ENCODE results near the gene ANKS4B. TPM values are rescaled to one million over a fixed set of nuclear protein-coding genes. Genes with fewer than 3 reads are reported as not detected.
"Not testable (repeated sequence)": the region's sequence is repeated elsewhere in the genome, so short reads cannot be mapped to it uniquely, and the experiment has no call there.

The ANKS4B gene
- total RNA-seq, 1 donor from 2014 or later, result not detected

DNA sequence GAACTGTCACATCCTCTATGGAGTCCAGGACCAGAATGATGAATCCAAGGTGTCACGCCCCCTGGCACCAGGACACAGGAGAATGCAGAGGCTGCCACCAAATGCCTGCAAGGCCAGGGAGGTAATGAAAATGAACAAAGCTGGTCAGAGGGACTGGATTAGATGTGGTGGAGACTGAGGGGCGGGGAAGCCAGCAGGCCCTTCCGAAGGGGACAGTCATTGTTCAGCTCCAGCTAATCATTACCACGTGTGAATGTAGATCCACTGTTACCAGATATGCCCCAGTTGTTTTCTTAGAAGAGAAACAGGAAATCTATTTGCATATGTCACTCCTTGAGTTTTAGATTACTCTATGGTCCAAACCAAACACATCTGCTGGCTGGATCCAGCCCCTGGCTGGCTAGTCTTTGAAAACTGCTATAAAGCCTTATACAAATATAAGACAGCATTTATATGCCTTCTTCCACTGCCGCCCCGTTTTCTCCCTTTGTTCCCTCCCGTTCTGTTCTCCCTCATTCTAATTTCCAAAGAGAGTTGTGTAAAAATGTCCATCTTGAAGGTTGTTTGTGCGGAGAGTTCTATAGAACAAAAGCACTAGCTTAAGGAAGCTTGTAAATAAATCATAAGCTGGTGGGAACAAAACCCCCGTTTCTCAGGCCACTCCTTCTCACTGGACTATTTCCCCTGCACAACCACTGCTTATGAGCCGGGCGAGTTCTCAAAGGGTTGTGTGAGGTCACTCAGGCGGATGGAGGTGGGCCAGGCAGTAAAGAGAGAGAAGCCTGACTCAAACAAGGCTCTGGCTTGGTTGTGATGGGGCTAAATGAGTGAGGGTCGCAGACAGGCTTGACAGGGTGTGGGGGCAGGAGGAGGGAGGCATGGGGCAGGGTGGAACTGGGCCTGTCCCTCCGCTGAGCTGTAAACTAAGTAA is 30.4 kb downstream of the ANKS4B start:
- DNase-seq, result no peak

DNA sequence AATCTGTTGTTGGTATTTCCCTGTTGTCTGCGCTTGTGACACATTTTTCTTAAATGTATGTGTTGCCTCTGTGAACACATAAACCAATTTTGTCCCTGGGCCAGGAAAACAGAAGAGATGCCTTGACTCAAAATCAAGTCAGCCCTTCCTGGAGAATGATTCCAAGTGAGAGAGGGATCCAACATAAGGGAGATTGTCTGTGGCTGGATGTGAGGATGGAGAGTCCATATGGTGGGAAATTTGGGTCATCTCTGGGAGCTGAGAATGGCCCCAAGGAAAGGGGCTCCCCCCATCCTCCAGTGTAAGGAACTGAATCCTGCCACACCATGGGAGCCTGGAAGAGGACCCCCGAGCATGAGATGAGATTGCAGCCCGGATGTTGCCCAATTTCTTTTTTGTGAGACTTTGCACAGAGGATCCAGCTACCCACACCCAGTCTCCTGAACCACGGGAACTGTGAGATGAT is 31.1 kb downstream of the ANKS4B start:
- DNase-seq, result no peak

DNA sequence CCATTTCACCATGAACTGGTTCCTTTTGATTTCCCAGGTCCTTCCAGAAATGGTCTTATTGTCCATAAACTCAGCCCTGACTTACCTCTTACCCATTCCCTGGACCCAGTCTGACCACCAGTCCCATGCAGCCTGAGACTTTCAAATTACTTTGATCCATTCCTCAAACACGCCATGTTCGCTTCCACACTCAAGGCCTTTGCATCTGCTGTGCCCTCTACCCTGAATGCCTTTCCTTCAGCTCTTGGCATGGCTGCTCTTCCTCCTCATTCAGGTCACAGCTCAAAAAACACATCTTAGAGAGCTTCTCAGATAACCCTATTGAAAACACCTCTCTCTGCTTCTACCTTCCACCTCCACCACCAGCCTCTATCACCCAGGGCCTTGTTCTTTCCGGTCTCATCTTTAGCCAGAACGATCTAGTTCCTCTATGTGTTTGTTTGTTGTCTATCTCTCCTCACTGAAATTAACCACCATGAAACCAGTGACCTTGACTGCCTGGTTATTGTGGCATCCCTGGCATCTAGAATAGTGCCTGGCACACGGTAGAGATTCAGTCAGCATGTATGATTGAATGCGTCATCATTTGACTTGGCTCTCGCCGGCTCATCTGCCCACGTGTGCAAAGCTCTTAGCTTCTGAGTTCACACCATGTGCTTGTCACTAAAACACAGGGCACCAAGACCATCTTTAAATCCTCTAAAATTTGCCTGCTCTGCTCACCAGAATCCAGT is 31.8 kb downstream of the ANKS4B start:
- DNase-seq, result peak; percentile 20

- DNase-seq, result no peak
Measured at GRCh38 chr16:21267298-21267697, 33.8 kb downstream of the ANKS4B start.

GRCh38 chr16:21268236-21268635 is 34.7 kb downstream of the ANKS4B start:
- no peak for DNase-seq

DNA sequence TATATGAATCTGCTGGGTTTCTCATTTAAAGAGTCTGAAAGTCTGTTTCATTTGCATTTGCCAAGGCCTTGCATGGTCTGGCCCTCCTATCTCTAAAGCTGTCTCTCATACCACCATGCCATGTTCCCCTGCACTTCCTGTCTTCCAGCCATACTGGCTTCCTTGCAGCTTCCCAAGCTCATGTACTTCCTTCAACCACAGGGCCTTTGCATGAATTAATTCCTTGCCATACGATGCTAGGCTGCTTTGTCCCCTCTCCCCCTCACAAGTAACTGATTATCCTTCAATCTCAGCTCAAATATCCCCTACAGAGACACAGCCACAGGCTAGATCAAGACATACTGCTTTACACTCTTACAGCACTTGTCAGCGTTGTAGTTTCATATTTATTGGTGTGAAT is 38.8 kb downstream of the ANKS4B start:
- no peak for DNase-seq

DNA sequence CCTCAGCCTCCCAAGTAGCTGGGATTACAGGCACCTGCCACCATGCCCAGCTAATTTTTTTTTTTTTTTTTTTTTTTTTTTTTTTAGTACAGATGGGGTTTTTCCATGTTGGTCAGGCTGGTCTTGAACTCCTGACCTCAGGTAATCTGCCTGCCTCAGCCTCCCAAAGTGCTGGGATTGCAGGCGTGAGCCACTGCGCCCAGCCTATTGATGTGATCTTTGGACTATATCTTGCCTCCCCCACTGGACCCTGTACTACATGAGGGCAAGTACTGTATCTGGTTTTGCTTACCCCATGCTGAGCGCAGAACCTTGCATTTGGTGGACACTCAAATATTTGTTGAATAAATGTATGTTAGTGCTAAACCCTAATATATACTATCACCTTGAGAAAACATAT is 39.3 kb downstream of the ANKS4B start:
- DNase-seq, result not testable (repeated sequence)

DNA sequence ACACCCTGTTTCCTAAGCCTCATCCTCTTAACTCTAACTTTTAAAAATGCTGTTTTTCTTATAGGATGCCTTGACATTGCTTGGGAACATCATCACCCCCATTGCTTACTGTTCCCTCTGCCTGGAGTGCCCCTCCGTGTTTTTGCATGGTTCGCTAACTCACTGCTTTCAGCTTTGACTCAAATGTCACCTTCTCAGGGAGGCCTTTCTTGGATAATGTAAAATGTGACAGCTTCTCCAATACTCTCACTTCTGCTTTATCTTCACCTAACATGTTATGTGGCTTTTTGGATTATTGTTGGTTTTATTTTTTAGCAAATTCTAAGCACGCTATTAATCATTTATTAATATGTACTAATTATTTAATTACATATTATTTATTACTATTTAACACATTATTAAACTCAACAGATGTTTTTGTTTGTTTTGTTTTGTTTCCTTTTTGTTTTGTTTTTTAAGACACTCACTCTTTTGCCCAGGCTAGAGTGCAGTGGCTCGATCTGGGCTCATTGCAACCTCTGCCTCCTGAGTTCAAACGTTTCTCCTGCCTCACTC is 40.8 kb downstream of the ANKS4B start:
- no peak for DNase-seq

DNA sequence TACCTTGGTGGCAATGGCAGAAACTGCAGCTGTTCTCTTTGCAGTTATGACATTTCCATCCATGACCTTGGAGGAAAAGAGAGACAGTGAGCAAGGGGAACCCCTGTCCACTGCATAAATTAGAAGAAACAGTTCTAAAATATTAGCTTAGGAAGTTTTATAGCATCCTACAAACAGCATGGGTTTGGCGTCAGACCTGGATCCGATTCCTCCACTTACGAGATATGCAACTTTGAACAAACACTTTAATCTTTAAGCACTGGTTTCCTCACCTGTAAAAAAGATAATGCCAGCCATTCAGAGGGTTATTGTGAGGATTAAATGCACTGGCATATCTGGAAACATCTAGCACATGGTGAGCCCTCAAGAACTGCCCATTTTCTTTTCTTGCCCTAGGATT is 42.0 kb downstream of the ANKS4B start:
- no peak for DNase-seq

DNA sequence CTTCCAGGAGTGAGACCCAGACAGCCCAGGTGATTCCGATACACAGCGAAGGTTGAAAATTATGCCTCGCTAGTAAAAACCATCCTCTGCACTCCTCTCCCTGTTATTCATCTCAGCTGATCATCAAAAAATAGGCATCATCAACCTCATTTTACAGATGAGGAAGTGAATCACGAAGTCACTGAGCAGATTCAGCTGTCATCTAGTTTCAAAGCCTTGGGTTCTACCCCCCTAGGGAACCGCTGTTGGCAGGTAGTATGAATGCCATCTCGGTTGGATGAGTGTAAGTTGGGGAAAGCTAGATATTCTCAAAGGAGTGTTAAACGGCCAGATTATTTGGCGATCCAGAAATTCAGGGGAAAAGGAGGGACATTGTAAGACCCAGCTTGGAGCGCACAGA is 42.6 kb downstream of the ANKS4B start:
- DNase-seq, result no peak

GRCh38 chr16:21277045-21277926 is 43.8 kb downstream of the ANKS4B start:
- no peak for DNase-seq

- no peak for DNase-seq
Measured at GRCh38 chr16:21277927-21278706, 44.6 kb downstream of the ANKS4B start, which contains the start of gene CRYM. TSS of gene CRYM (minus strand) at chr16:21278290. CDS start at chr16:21278251, 39 bp downstream.

- no peak for DNase-seq
Measured at GRCh38 chr16:21279501-21279900, 46.0 kb downstream of the ANKS4B start.

DNA sequence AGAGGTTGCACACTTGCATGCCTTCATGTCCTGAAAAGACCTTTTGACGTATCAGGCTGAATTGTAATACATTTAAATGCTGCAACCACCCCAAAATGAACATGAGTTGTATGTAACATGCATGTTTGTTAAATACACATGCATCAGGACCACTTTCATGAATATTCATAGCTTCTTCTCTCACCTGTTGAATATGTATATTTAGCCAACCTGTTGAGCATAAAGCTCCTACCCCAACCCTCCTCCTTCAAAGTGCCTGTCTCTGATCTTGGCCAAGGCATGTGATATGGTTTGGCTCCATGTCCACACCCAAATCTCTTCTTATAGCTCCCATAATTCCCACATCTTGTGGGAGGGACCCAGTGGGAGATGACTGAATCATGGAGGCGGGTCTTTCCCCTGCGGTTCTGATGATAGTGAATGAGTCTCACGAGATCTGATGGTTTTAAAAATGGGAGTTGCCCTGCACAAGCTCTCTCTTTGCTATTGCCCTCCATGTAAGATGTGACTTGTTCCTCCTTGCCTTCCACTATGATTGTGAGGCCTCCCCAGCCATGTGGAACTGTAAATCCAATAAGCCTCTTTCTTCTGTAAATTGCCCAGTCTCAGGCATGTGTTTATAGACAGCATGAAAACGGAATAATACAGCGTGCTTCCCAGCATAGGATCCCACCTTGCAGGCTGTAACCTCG is 48.3 kb downstream of the ANKS4B start:
- no peak for DNase-seq

DNA sequence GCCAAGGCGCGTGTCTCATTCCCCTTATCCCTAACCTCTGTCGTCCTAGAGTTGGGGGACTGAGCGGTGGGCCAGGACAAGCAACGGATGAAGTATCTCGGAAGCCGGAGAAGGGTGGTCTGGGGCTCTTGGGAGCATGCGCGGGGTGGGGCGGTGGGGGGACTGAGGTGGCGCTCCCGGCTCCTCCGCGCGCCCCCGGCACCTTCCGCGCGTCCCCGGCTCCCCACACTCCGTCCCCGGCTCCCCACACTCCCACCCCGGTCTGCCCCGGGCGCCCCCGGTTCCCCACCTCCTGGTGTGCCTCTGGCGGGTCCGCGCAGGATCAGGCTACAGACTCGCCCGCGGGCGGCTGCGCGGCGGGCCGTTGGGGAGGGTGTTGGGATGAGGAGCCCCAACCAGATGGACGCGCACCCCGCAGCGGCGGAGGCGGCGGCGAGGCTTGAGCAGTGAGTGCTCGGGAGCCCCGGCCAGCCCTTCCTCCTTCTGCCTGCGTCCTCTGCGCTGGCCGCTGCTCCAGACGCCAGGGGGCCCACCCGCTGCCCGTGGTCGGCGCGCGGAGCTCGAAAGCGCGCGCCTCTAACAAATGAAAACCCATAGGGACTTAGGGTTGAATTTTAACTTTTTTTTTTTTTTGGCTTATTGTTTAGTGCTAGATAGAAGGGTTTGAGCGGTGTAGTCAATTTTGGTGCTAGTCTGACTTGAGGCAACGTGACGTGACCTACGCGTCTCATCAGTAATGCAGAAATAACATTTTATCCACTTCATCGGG is 50.2 kb downstream of the ANKS4B start:
- DNase-seq, result no peak

DNA sequence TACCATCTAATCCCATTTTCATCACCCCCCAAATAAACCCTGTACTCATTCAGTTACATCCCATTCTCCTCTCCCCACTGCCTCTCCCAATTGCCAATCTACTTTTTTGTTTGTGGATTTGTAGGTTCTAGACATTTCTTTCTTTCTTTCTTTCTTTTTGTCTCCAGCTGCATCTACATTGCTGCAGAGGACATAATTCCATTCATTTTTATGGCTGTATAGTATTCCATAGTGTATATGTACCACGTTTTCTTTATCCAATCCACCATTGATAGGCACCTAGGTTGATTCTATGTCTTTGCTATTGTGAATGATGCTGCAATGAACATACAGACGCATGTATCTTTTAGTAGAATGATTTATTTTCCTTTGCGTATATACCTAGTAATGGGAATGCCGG is 50.9 kb downstream of the ANKS4B start:
- DNase-seq, result no peak

DNA sequence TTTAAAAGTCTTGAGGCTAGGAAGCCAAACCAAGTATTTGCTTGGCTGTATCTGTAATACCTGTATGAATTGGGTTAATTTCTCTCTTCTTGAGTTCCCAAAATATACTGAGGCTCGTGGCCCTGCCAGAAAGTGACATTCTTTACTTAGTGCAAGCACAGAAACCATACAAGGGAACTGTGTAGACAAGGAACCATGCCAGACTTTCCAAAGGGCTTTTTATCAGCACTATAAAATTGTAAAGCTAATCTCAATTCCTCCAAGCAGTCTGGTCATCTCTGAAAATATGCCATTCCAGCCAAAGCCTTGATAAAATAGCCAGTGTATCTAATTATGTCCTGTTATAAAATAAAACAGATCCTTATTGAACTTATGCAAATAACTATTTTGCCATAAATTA is 51.8 kb downstream of the ANKS4B start:
- no peak for DNase-seq

- DNase-seq, result not testable (repeated sequence)
Measured at GRCh38 chr16:21289789-21290188, 56.3 kb downstream of the ANKS4B start.

- DNase-seq, result peak; percentile 94
Measured at GRCh38 chr16:21300309-21301167, 67.0 kb downstream of the ANKS4B start.

Measured in occipital lobe (tissue), 2 donors.